Upper lobe of left lung (tissue), 4 donors: ENCODE data around the gene EXOC1.

ENCODE experiments used
- POLR2A ChIP-seq, 4 donors: fragments of 450-650 bp; IDR thresholded peaks; one replicate each; pipeline ENCODE4 v1.5.1; 2016 to 2017; ENCODE audit warnings: antibody characterized with exemption in 4 of 4, mild to moderate bottlenecking in 2 of 4
- POLR2AphosphoS5 ChIP-seq, 2 donors: sonication (generic); formaldehyde crosslinking; IDR thresholded peaks; one replicate each; pipeline ENCODE4 v1.5.1; 2017; ENCODE audit warnings: antibody characterized with exemption in 2 of 2
- TF ChIP-seq, protein P1 (sequence below), 6 experiments: fragments of 450-650 bp in 4 of 6; fragments of 200-600 bp in 2 of 6; sonication (generic) in 2 of 6; IDR thresholded peaks; one replicate each; pipeline ENCODE4 v1.5.1; 2016 to 2019; ENCODE audit warnings: antibody characterized with exemption in 6 of 6

DNA sequence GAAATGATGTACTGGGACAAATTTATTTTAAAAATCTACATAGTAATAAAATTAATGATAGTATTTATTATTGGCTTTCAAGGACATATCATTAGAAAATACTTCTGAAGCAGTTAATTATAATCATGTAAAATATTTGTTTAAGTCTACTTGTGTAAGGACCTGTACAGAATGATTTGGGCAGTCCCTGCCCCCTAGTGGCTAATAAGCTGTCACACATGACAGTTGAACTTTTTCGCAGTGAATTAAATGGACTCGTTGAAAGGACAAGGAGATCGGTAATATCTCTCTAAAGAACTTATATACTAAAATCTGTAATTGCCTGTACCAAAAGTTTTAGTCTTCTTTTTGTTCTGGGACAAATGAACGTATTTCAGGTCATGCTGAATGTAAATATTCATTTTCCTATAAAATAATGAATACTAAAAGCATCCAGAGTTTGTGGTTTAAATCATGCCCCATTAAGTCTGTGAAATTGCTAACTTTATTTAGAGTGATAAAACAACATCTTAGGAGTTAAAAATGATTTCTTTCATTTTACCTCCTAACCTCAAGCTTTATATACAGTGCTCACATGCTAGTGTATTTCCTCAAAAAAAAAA is 13.6 kb downstream of the EXOC1 start:
- TF ChIP-seq, protein P1, sequence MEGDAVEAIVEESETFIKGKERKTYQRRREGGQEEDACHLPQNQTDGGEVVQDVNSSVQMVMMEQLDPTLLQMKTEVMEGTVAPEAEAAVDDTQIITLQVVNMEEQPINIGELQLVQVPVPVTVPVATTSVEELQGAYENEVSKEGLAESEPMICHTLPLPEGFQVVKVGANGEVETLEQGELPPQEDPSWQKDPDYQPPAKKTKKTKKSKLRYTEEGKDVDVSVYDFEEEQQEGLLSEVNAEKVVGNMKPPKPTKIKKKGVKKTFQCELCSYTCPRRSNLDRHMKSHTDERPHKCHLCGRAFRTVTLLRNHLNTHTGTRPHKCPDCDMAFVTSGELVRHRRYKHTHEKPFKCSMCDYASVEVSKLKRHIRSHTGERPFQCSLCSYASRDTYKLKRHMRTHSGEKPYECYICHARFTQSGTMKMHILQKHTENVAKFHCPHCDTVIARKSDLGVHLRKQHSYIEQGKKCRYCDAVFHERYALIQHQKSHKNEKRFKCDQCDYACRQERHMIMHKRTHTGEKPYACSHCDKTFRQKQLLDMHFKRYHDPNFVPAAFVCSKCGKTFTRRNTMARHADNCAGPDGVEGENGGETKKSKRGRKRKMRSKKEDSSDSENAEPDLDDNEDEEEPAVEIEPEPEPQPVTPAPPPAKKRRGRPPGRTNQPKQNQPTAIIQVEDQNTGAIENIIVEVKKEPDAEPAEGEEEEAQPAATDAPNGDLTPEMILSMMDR (IDR thresholded peaks at IDR 0.05) = peak; percentile 58 to 81 (median 72)
- TF ChIP-seq POLR2AphosphoS5 (IDR thresholded peaks at IDR 0.05) (no peak), POLR2A (IDR thresholded peaks at IDR 0.05) (no peak)
